Measurements from ENCODE around the gene VPS16. TPM values are rescaled to one million over a fixed set of nuclear protein-coding genes. Genes with fewer than 3 reads are reported as not detected.

The VPS16 gene
- total and polyA plus RNA-seq, 2 of the 8 experiments (the other 6 are each of a cell fraction or from before 2014, with no cell fraction given): 23.8 to 25.9 TPM

Other genes with a start within 250 kb of the VPS16 start
- 668 and 677 TPM in 2 replicates for gene NOP56, start 188.1 kb upstream of the VPS16 start, total RNA-seq (2021; fragmentation: NEBNext Ultra II Directional; extraction: Animal tissue kit (Norgen Biotek cat#: 25700))
- 364 and 391 TPM in 2 replicates for gene NOP56, start 188.1 kb upstream of the VPS16 start, polyA plus RNA-seq (2011; rRNA removed)
- gene IDH3B, start 176.5 kb upstream of the VPS16 start, total RNA-seq (2021; fragmentation: NEBNext Ultra II Directional; extraction: Animal tissue kit (Norgen Biotek cat#: 25700)): 103 and 110 TPM in 2 replicates
- gene IDH3B, start 176.5 kb upstream of the VPS16 start, polyA plus RNA-seq (2011; rRNA removed): 162 and 167 TPM in 2 replicates
- gene EBF4, start 148.0 kb upstream of the VPS16 start, total RNA-seq (2021; fragmentation: NEBNext Ultra II Directional; extraction: Animal tissue kit (Norgen Biotek cat#: 25700)): 1.2 and 1.6 TPM in 2 replicates
- 2.9 and 3.6 TPM in 2 replicates for gene EBF4, start 148.0 kb upstream of the VPS16 start, polyA plus RNA-seq (2011; rRNA removed)
- 28.8 and 31.3 TPM in 2 replicates for gene CPXM1, start 40.1 kb upstream of the VPS16 start, total RNA-seq (2021; fragmentation: NEBNext Ultra II Directional; extraction: Animal tissue kit (Norgen Biotek cat#: 25700))
- gene CPXM1, start 40.1 kb upstream of the VPS16 start, polyA plus RNA-seq (2011; rRNA removed): 81.9 and 90.9 TPM in 2 replicates
- gene C20orf141, start 25.8 kb upstream of the VPS16 start, total RNA-seq (2021; fragmentation: NEBNext Ultra II Directional; extraction: Animal tissue kit (Norgen Biotek cat#: 25700)): not detected in 2 replicates
- not detected in 2 replicates for gene C20orf141, start 25.8 kb upstream of the VPS16 start, polyA plus RNA-seq (2011; rRNA removed)
- gene TMEM239, start 24.4 kb upstream of the VPS16 start, total RNA-seq (2021; fragmentation: NEBNext Ultra II Directional; extraction: Animal tissue kit (Norgen Biotek cat#: 25700)): not detected in 2 replicates
- gene TMEM239, start 24.4 kb upstream of the VPS16 start, polyA plus RNA-seq (2011; rRNA removed): not detected in 2 replicates
- 13.4 and 14.6 TPM in 2 replicates for gene PCED1A, start 90 bp upstream of the VPS16 start, total RNA-seq (2021; fragmentation: NEBNext Ultra II Directional; extraction: Animal tissue kit (Norgen Biotek cat#: 25700))
- gene PCED1A, start 90 bp upstream of the VPS16 start, polyA plus RNA-seq (2011; rRNA removed): 18.9 and 30.8 TPM in 2 replicates
- gene PTPRA, start 32.7 kb downstream of the VPS16 start, total RNA-seq (2021; fragmentation: NEBNext Ultra II Directional; extraction: Animal tissue kit (Norgen Biotek cat#: 25700)): 46.8 and 51.3 TPM in 2 replicates
- gene PTPRA, start 32.7 kb downstream of the VPS16 start, polyA plus RNA-seq (2011; rRNA removed): 31.2 and 47.7 TPM in 2 replicates
- 0.61 and 0.82 TPM in 2 replicates for gene GNRH2, start 202.9 kb downstream of the VPS16 start, total RNA-seq (2021; fragmentation: NEBNext Ultra II Directional; extraction: Animal tissue kit (Norgen Biotek cat#: 25700))
- gene GNRH2, start 202.9 kb downstream of the VPS16 start, polyA plus RNA-seq (2011; rRNA removed): 0.09 and 0.16 TPM in 2 replicates
- 100 and 103 TPM in 2 replicates for gene MRPS26, start 205.3 kb downstream of the VPS16 start, total RNA-seq (2021; fragmentation: NEBNext Ultra II Directional; extraction: Animal tissue kit (Norgen Biotek cat#: 25700))
- gene MRPS26, start 205.3 kb downstream of the VPS16 start, polyA plus RNA-seq (2011; rRNA removed): 83.6 and 99.2 TPM in 2 replicates
- not detected in 2 replicates for gene OXT, start 230.9 kb downstream of the VPS16 start, total RNA-seq (2021; fragmentation: NEBNext Ultra II Directional; extraction: Animal tissue kit (Norgen Biotek cat#: 25700))
- not detected in 2 replicates for gene OXT, start 230.9 kb downstream of the VPS16 start, polyA plus RNA-seq (2011; rRNA removed)
- gene AVP, start 244.0 kb downstream of the VPS16 start, total RNA-seq (2021; fragmentation: NEBNext Ultra II Directional; extraction: Animal tissue kit (Norgen Biotek cat#: 25700)): 0.77 TPM in 1 of 2 replicates, not detected in the other
- 0.18 and 0.42 TPM in 2 replicates for gene AVP, start 244.0 kb downstream of the VPS16 start, polyA plus RNA-seq (2011; rRNA removed)